ENCODE measurements around the gene ETFRF1.

- no peak for TF ChIP-seq CTCF (IDR thresholded peaks at IDR 0.05; ENCODE audit: poor library complexity)
- no peak for TF ChIP-seq EZH2 (IDR thresholded peaks at IDR 0.05; ENCODE audit: borderline replicate concordance)
- TF ChIP-seq EZH2phosphoT487 (IDR thresholded peaks at IDR 0.05; ENCODE audit: low read depth, severe bottlenecking, unreplicated experiment): no peak
Observed at GRCh38 chr12:25184132-25184531, 10.9 kb upstream of the ETFRF1 start.

All from hepatocyte (in vitro differentiated cells).